CMK (cell line): Measurements from ENCODE around the gene PTRH2.
"Not testable (repeated sequence)": the region's sequence is repeated elsewhere in the genome, so short reads cannot be mapped to it uniquely, and the experiment has no call there.

Source experiments
- DNase-seq: peaks from one replicate; pipeline ENCODE4 v3.0.0-alpha.2; 2010; ENCODE audit warnings: low read depth

The PTRH2 gene

GRCh38 chr17:59669411-59669810 is 37.8 kb downstream of the PTRH2 start:
- DNase-seq: no peak

- no peak for DNase-seq
These were observed 38.4 kb downstream of the PTRH2 start for GRCh38 chr17:59668816-59669215.

GRCh38 chr17:59666235-59666634 is 41.0 kb downstream of the PTRH2 start:
- DNase-seq: no peak

- not testable (repeated sequence) for DNase-seq
These were observed 50.6 kb downstream of the PTRH2 start for GRCh38 chr17:59656624-59657023.

GRCh38 chr17:59652119-59652518 is 55.1 kb downstream of the PTRH2 start:
- DNase-seq: no peak

GRCh38 chr17:59651346-59651745 is 55.9 kb downstream of the PTRH2 start:
- DNase-seq: no peak

- DNase-seq: no peak
These were observed 56.6 kb downstream of the PTRH2 start for GRCh38 chr17:59650642-59651041.

- DNase-seq: no peak
These were observed 57.3 kb downstream of the PTRH2 start for GRCh38 chr17:59649886-59650285.
